CD4-positive, alpha-beta T cell (primary cell): ENCODE results near the gene LGR6. TPM values are rescaled to one million over a fixed set of nuclear protein-coding genes. Genes with fewer than 3 reads are reported as not detected.
"Not testable (repeated sequence)": the region's sequence is repeated elsewhere in the genome, so short reads cannot be mapped to it uniquely, and the experiment has no call there.

Experiments
- ATAC-seq: fragments of 200-7000 bp; cut with Tn5 transposase; one replicate; pipeline ENCODE4 v1.10.0; 2022; ENCODE audit warnings: mild to moderate bottlenecking; ENCODE audit not compliant: poor library complexity
- CTCF ChIA-PET: fragments of 350-600 bp; sonication (Branson Sonifier 250); formaldehyde crosslinking; loops from one replicate; lab custom pipeline; 2021; ENCODE audit warnings: antibody characterized with exemption, inconsistent platforms; lab: Charles Lee
- POLR2A ChIA-PET: fragments of 350-600 bp; sonication (Branson Sonifier 250); formaldehyde crosslinking; loops from one replicate; lab custom pipeline; 2021; ENCODE audit warnings: antibody characterized with exemption, inconsistent platforms; lab: Charles Lee
- DNase-seq, 14 experiments: peaks; one replicate each; pipeline ENCODE4 v3.0.0-alpha.2; 2013 to 2020; ENCODE audit warnings: mixed read lengths in 2 of 14
- H3K27ac ChIP-seq, 2 donors: one replicate each; pipeline versions ENCODE4 v1.5.1 to v1.7.0; 2013; ENCODE audit warnings: low read length in 2 of 2, low read depth in 1 of 2, mild to moderate bottlenecking in 1 of 2
- H3K27me3 ChIP-seq, 2 experiments: 1 replicate in 1 of 2; 2 replicates in 1 of 2; pipeline versions ENCODE4 v1.6.1 to v1.7.0; 2013; ENCODE audit warnings: low read length in 2 of 2, control low read depth in 1 of 2, mild to moderate bottlenecking in 1 of 2, moderate library complexity in 1 of 2; ENCODE audit not compliant: insufficient read depth in 2 of 2, control insufficient read depth in 1 of 2
- H3K36me3 ChIP-seq: one replicate; pipeline ENCODE4 v1.6.1; 2013; ENCODE audit warnings: low read length, control low read depth; ENCODE audit not compliant: insufficient read depth
- H3K4me1 ChIP-seq: one replicate; pipeline ENCODE4 v1.6.1; 2013; ENCODE audit warnings: low read length, control low read depth; ENCODE audit not compliant: insufficient read depth
- H3K4me3 ChIP-seq: one replicate; pipeline ENCODE4 v1.5.1; 2013; ENCODE audit warnings: mild to moderate bottlenecking, low read length, moderate library complexity
- H3K9me3 ChIP-seq, 2 experiments: 1 replicate in 1 of 2; 2 replicates in 1 of 2; pipeline versions ENCODE4 v1.6.1 to v1.7.0; 2013; ENCODE audit warnings: low read length in 2 of 2, mild to moderate bottlenecking in 2 of 2, control low read depth in 1 of 2, moderate library complexity in 1 of 2; ENCODE audit not compliant: control insufficient read depth in 1 of 2, insufficient read depth in 1 of 2
- H3K27ac Mint-ChIP-seq: one replicate; pipeline ENCODE4 v1.8.0; 2020; ENCODE audit warnings: mixed read lengths
- H3K27me3 Mint-ChIP-seq: one replicate; pipeline ENCODE4 v1.8.0; 2021; ENCODE audit warnings: mixed read lengths
- H3K36me3 Mint-ChIP-seq: one replicate; pipeline ENCODE4 v1.8.0; 2021; ENCODE audit warnings: low read depth, mixed read lengths
- H3K4me1 Mint-ChIP-seq: one replicate; pipeline ENCODE4 v1.8.0; 2021; ENCODE audit warnings: low read depth, mixed read lengths
- H3K4me3 Mint-ChIP-seq: one replicate; pipeline ENCODE4 v1.8.0; 2020; ENCODE audit warnings: mild to moderate bottlenecking, mixed read lengths
- H3K9me3 Mint-ChIP-seq: one replicate; pipeline ENCODE4 v1.8.0; 2020; ENCODE audit warnings: mixed read lengths
- CTCF ChIP-seq: fragments of 200-600 bp; IDR thresholded peaks from one replicate; pipeline ENCODE4 v1.8.0; 2022; ENCODE audit warnings: antibody characterized with exemption, mild to moderate bottlenecking
- intact Hi-C, 2 experiments: fragments of 100-400 bp; cut with DNase I in 1 of 2; cut with micrococcal nuclease in 1 of 2; formaldehyde crosslinking; loops; one replicate each; pipeline versions ENCODE4 v1.15.1 to v1.9.0; 2023 to 2025; cut with DNase I, micrococcal nuclease
- total RNA-seq, 174 experiments: library from RNA in 2 of 174; stranded (reverse) in 2 of 174; gene quantifications; one replicate each; pipeline ENCODE4 v1.2.3 and lab custom pipeline; 2021 to 2026

Gene LGR6
- total RNA-seq, 2 experiments from 2014 or later: 0.19 to 0.45 TPM

GRCh38 chr1:202145068-202145743 lies 48.4 kb upstream of the LGR6 start:
- H3K36me3 Mint-ChIP-seq: peaks cover 42% of the 10 kb centered on the region
- POLR2A ChIA-PET: interaction anchor here (6.4 kb wide), 1 partner anchor 16 kb away, joined by 66 read pairs; the partner anchor contains the start of gene PTPN7
- intact Hi-C loops: loop anchor here in 1 of 2 experiments (5.0 to 10.0 kb wide), 3 partner anchors 318 to 990 kb away; partner anchors contain the start of genes IPO9, RABIF and TMEM9
- H3K4me1 ChIP-seq: peaks cover 40% of the 10 kb centered on the region
- peaks cover 48% of the 10 kb centered on the region for H3K36me3 ChIP-seq
- peak overlapping the region; percentile 97 for H3K4me3 Mint-ChIP-seq
- H3K4me3 ChIP-seq: peak overlapping the region; percentile 89
- H3K27me3 ChIP-seq: no peaks in the 10 kb centered on the region
- DNase-seq (peak in 4 of 14 experiments; percentile 14 to 59 (median 30)), ATAC-seq (peak; percentile 8)
- peak overlapping the region; percentile 94 for H3K27ac Mint-ChIP-seq
- H3K9me3 Mint-ChIP-seq: no peaks in the 10 kb centered on the region
- H3K9me3 ChIP-seq: no peaks in the 10 kb centered on the region
- no peaks in the 10 kb centered on the region for H3K27me3 Mint-ChIP-seq
- H3K27ac ChIP-seq: peak overlapping the region in 1 of 2 donors; percentile 44
- peaks cover 45% of the 10 kb centered on the region for H3K4me1 Mint-ChIP-seq
- TF ChIP-seq CTCF: no peak
- CTCF ChIA-PET: interaction anchor here (2.2 to 4.0 kb wide), 2 partner anchors 10 to 15 kb away, joined by 8 to 15 read pairs; partner anchors contain the start of gene PTPN7

- not testable (repeated sequence) for H3K4me3 ChIP-seq, H3K27ac ChIP-seq, H3K9me3 Mint-ChIP-seq, H3K27me3 Mint-ChIP-seq, H3K9me3 ChIP-seq, DNase-seq, ATAC-seq, H3K27me3 ChIP-seq
- intact Hi-C loops: loop anchor here in 1 of 2 experiments (5.0 to 10.0 kb wide), 3 partner anchors 318 to 991 kb away; partner anchors contain the start of genes IPO9, RABIF and TMEM9
- Mint-ChIP-seq H3K27ac (peak overlapping the region; percentile 94), H3K4me1 (peaks cover 43% of the 10 kb centered on the region), H3K36me3 (peaks cover 47% of the 10 kb centered on the region), H3K4me3 (peak overlapping the region; percentile 97)
- POLR2A ChIA-PET: interaction anchor here (6.4 kb wide), 1 partner anchor 16 kb away, joined by 66 read pairs; the partner anchor contains the start of gene PTPN7
- H3K36me3 ChIP-seq: peaks cover 50% of the 10 kb centered on the region
- CTCF ChIA-PET: interaction anchor here (2.2 to 4.0 kb wide), 2 partner anchors 9 to 14 kb away, joined by 8 to 15 read pairs; partner anchors contain the start of gene PTPN7
- H3K4me1 ChIP-seq: peaks cover 35% of the 10 kb centered on the region
These were observed 47.9 kb upstream of the LGR6 start for GRCh38 chr1:202145744-202146140.

- intact Hi-C loops: loop anchor here in 1 of 2 experiments (5.0 to 10.0 kb wide), 3 partner anchors 319 to 991 kb away; partner anchors contain the start of genes IPO9, RABIF and TMEM9
- no peak for TF ChIP-seq CTCF
- Mint-ChIP-seq H3K27ac (peak overlapping the region; percentile 94), H3K4me1 (peaks cover 41% of the 10 kb centered on the region), H3K27me3 (no peaks in the 10 kb centered on the region), H3K4me3 (peak overlapping the region; percentile 97), H3K36me3 (peaks cover 53% of the 10 kb centered on the region), H3K9me3 (no peaks in the 10 kb centered on the region)
- Histone ChIP-seq H3K36me3 (peaks cover 52% of the 10 kb centered on the region), H3K4me1 (peaks cover 30% of the 10 kb centered on the region), H3K4me3 (no peak overlapping the region), H3K27ac (no peak overlapping the region), H3K9me3 (no peaks in the 10 kb centered on the region), H3K27me3 (no peaks in the 10 kb centered on the region)
- DNase-seq (no peak), ATAC-seq (no peak)
- ChIA-PET CTCF (interaction anchor here (2.2 to 4.0 kb wide), 2 partner anchors 9 to 14 kb away, joined by 8 to 15 read pairs; partner anchors contain the start of gene PTPN7), POLR2A (interaction anchor here (6.4 kb wide), 1 partner anchor 15 kb away, joined by 66 read pairs; the partner anchor contains the start of gene PTPN7)
These were observed 47.3 kb upstream of the LGR6 start for GRCh38 chr1:202146279-202146678.
